GM12878 (cell line): Measurements from ENCODE around the gene PPP3CA. TPM values are rescaled to one million over a fixed set of nuclear protein-coding genes. Genes with fewer than 3 reads are reported as not detected.

Experiments
- ATAC-seq: fragments of 200-7000 bp; cut with Tn5 transposase; 3 replicates; pipeline ENCODE4 v1.9.1; 2020; ENCODE audit warnings: mild to moderate bottlenecking, moderate library complexity
- BruUV-seq: library from RNA; stranded (reverse); fragments of 400-500 nt; replicated peaks from 2 replicates; lab custom pipeline; 2021; lab: Mats Ljungman, UMichigan
- CTCF ChIA-PET: fragments of 300-600 bp; sonication (Branson Sonifier 250); formaldehyde crosslinking; extraction: SDS; loops from one replicate; lab custom pipeline; 2021; ENCODE audit warnings: inconsistent platforms; lab: Yijun Ruan, JAX
- POLR2A ChIA-PET: fragments of 350-600 bp; formaldehyde crosslinking; extraction: SDS; loops from one replicate; lab custom pipeline; 2021; ENCODE audit warnings: inconsistent platforms; lab: Charles Lee
- RAD21 ChIA-PET: fragments of 300-600 bp; sonication (Branson Sonifier 250); formaldehyde crosslinking; loops from one replicate; lab custom pipeline; 2023; ENCODE audit warnings: antibody characterized with exemption; ENCODE audit not compliant: unreplicated experiment; lab: Charles Lee
- SMC1A ChIA-PET: fragments of 300-600 bp; sonication (Branson Sonifier 250); formaldehyde crosslinking; loops from one replicate; lab custom pipeline; 2023; ENCODE audit not compliant: unreplicated experiment, uncharacterized antibody; lab: Charles Lee
- DNase-seq: peaks from one replicate; pipeline ENCODE4 v3.0.0-alpha.2; 2011; ENCODE audit warnings: low read depth, low spot score
- FAIRE-seq: peaks from 3 replicates; lab custom pipeline; 2011; peaks lifted over from hg19 to GRCh38; lab: Jason Lieb, UNC
- H2AFZ ChIP-seq: 2 replicates; pipeline ENCODE4 v1.6.0; 2011; ENCODE audit warnings: low read depth, low read length, control low read depth; ENCODE audit not compliant: control insufficient read depth
- H3K27ac ChIP-seq: 2 replicates; pipeline ENCODE4 v1.5.1; 2011; ENCODE audit warnings: control low read depth; ENCODE audit not compliant: control insufficient read depth, insufficient read depth
- H3K27me3 ChIP-seq, 2 experiments: replicated peaks in 1 of 2; 2 replicates each; pipeline versions ENCODE4 v1.6.0 to v1.6.1; 2011; ENCODE audit warnings: low read length in 1 of 2; ENCODE audit not compliant: control insufficient read depth in 2 of 2, insufficient read depth in 2 of 2
- H3K36me3 ChIP-seq, 2 experiments: 2 replicates each; pipeline ENCODE4 v1.5.1; 2011; ENCODE audit warnings: low read length in 1 of 2; ENCODE audit not compliant: control insufficient read depth in 2 of 2, insufficient read depth in 2 of 2
- H3K4me1 ChIP-seq: 2 replicates; pipeline ENCODE4 v1.6.1; 2011; ENCODE audit warnings: mild to moderate bottlenecking, low read length, moderate library complexity, mixed read lengths; ENCODE audit not compliant: control insufficient read depth, insufficient read depth
- H3K4me2 ChIP-seq: 2 replicates; pipeline ENCODE4 v1.6.0; 2011; ENCODE audit warnings: control low read depth; ENCODE audit not compliant: control insufficient read depth, insufficient read depth
- H3K4me3 ChIP-seq: fragments of 200-600 bp; sonication (generic); 2 replicates; pipeline ENCODE4 v1.5.1; 2016
- H3K79me2 ChIP-seq: 2 replicates; pipeline ENCODE4 v1.6.0; 2011; ENCODE audit warnings: low read length; ENCODE audit not compliant: control insufficient read depth, insufficient read depth
- H3K9ac ChIP-seq: 2 replicates; pipeline ENCODE4 v1.8.0; 2011; ENCODE audit warnings: low read length, control low read depth, mixed read lengths; ENCODE audit not compliant: control insufficient read depth, insufficient read depth
- H3K9me3 ChIP-seq: replicated peaks from 3 replicates; pipeline ENCODE4 v1.5.1; 2011; ENCODE audit warnings: mild to moderate bottlenecking, low read length; ENCODE audit not compliant: control insufficient read depth, insufficient read depth
- H4K20me1 ChIP-seq: 2 replicates; pipeline ENCODE4 v1.6.0; 2011; ENCODE audit not compliant: control insufficient read depth, insufficient read depth
- ATF2 ChIP-seq: IDR thresholded peaks from 2 replicates; pipeline ENCODE4 v1.6.1; 2012; ENCODE audit warnings: low read length, inconsistent platforms
- BCL11A ChIP-seq: IDR thresholded peaks from 2 replicates; pipeline ENCODE4 v1.6.1; 2011; ENCODE audit warnings: low read depth, low read length
- BCL3 ChIP-seq: IDR thresholded peaks from 2 replicates; pipeline ENCODE4 v1.6.1; 2011; ENCODE audit warnings: borderline replicate concordance, low read depth, mild to moderate bottlenecking, moderate library complexity, low read length; ENCODE audit not compliant: insufficient read depth, poor library complexity, severe bottlenecking
- DPF2 ChIP-seq: fragments of 450-650 bp; IDR thresholded peaks from 2 replicates; pipeline ENCODE4 v1.6.1; 2017; ENCODE audit warnings: mild to moderate bottlenecking
- FOXK2 ChIP-seq: fragments of 450-650 bp; IDR thresholded peaks from 2 replicates; pipeline ENCODE4 v1.6.1; 2017; ENCODE audit warnings: mild to moderate bottlenecking, moderate library complexity
- GATAD2B ChIP-seq: fragments of 450-650 bp; conservative IDR thresholded peaks from 2 replicates; pipeline ENCODE4 v1.6.1; 2017; ENCODE audit warnings: low read depth, mild to moderate bottlenecking, moderate library complexity
- IKZF1 ChIP-seq: fragments of 450-650 bp; conservative IDR thresholded peaks from 2 replicates; pipeline ENCODE4 v1.6.1; 2017; ENCODE audit warnings: antibody characterized with exemption, mild to moderate bottlenecking
- IKZF2 ChIP-seq, 2 experiments: fragments of 450-650 bp; IDR thresholded peaks; 2 replicates each; pipeline ENCODE4 v1.6.1; 2017; ENCODE audit warnings: mild to moderate bottlenecking in 2 of 2, moderate library complexity in 2 of 2
- JUND ChIP-seq: IDR thresholded peaks from 2 replicates; pipeline ENCODE4 v1.6.1; 2012; ENCODE audit warnings: low read depth, mild to moderate bottlenecking, low read length, improper control_type of control experiment, moderate library complexity
- MEF2A ChIP-seq: IDR thresholded peaks from 2 replicates; pipeline ENCODE4 v1.6.1; 2011; ENCODE audit warnings: low read depth, mild to moderate bottlenecking, low read length, moderate library complexity; ENCODE audit not compliant: insufficient read depth
- MTA2 ChIP-seq: fragments of 450-650 bp; IDR thresholded peaks from 2 replicates; pipeline ENCODE4 v1.6.1; 2016; ENCODE audit warnings: low read depth, mild to moderate bottlenecking, moderate library complexity
- NFIC ChIP-seq: IDR thresholded peaks from 2 replicates; pipeline ENCODE4 v1.6.1; 2012; ENCODE audit warnings: low read depth, mild to moderate bottlenecking, inconsistent platforms, low read length, moderate library complexity
- RB1 ChIP-seq: fragments of 450-650 bp; formaldehyde crosslinking; IDR thresholded peaks from 2 replicates; pipeline ENCODE4 v1.6.1; 2017; ENCODE audit warnings: mild to moderate bottlenecking, borderline replicate concordance
- RELB ChIP-seq: fragments of 450-650 bp; IDR thresholded peaks from 2 replicates; pipeline ENCODE4 v1.6.1; 2017; ENCODE audit warnings: low read depth, mild to moderate bottlenecking, moderate library complexity
- RUNX3 ChIP-seq: IDR thresholded peaks from 2 replicates; pipeline ENCODE4 v1.6.1; 2012; ENCODE audit warnings: low read length, inconsistent platforms
- STAT3 ChIP-seq: IDR thresholded peaks from 2 replicates; pipeline ENCODE4 v1.6.1; 2011; ENCODE audit warnings: low read depth, low read length, improper control_type of control experiment
- WRNIP1 ChIP-seq: IDR thresholded peaks from 2 replicates; pipeline ENCODE4 v1.6.1; 2011; ENCODE audit warnings: low read depth, low read length, improper control_type of control experiment, borderline replicate concordance
- ZNF274 ChIP-seq: IDR thresholded peaks from one replicate; pipeline ENCODE4 v1.8.0; 2011; ENCODE audit not compliant: insufficient read length, insufficient read depth
- ZNF384 ChIP-seq: IDR thresholded peaks from 2 replicates; pipeline ENCODE4 v1.6.1; 2012; ENCODE audit warnings: low read depth, mild to moderate bottlenecking, low read length, improper control_type of control experiment, borderline replicate concordance
- ZZZ3 ChIP-seq: IDR thresholded peaks from 2 replicates; pipeline ENCODE4 v1.6.1; 2011; ENCODE audit warnings: low read depth; ENCODE audit not compliant: control insufficient read depth, insufficient read length
- WGBS: methylation state at CpG from one replicate; pipeline ENCODE4 v1.1.6; 2016; ENCODE audit warnings: low lambda C conversion rate; ENCODE audit not compliant: insufficient replicate concordance, insufficient coverage; ENCODE audit errors: missing lambda C conversion rate; 5-methylcytosine and 5-hydroxymethylcytosine counted together
- in situ Hi-C: fragments of 300-500 bp; cut with MboI; formaldehyde crosslinking; loops from 9 replicates; pipeline ENCODE4 v1.14.3; 2018; ENCODE audit warnings: mixed read lengths
- intact Hi-C: fragments of 100-400 bp; cut with micrococcal nuclease; formaldehyde crosslinking; loops from one replicate; pipeline ENCODE4 v1.14.2; 2022; ENCODE audit not compliant: unreplicated experiment
- polyA plus RNA-seq, 11 experiments: library from polyadenylated mRNA; depleted of rRNA in 4 of 11; unstranded in 6 of 11; stranded (reverse) in 5 of 11; fragments of >200 nt; fragmentation: Nextera tagmentation in 4 of 11; fragmentation: Illumina TruSeq in 1 of 11; extraction: Ambion mirVana in 4 of 11; extraction: Trizol in 1 of 11; gene quantifications; 1 replicate in 1 of 11; 2 replicates in 10 of 11; pipeline versions ENCODE4 v1.2.1 to v1.2.3, GENCODE V29; 2011 to 2016; ENCODE audit warnings: inconsistent platforms in 2 of 11, missing spikeins in 2 of 11, low read depth in 1 of 11
- total RNA-seq, 4 experiments: library from RNA; depleted of rRNA in 3 of 4; stranded (reverse); fragments of >200 nt in 3 of 4; fragmentation: Illumina TruSeq in 1 of 4; extraction: Trizol in 1 of 4; gene quantifications; 2 replicates each; pipeline versions ENCODE4 v1.2.1 to v1.2.3, GENCODE V29; 2013 to 2021

Gene PPP3CA
- total and polyA plus RNA-seq, 10 of the 15 experiments (the other 5 are each of a cell fraction or from before 2014, with no cell fraction given): 0.33 to 9.0 (median 1.0) TPM

GRCh38 chr4:101141230-101141629 lies 206.1 kb downstream of the PPP3CA start:
- ATAC-seq (peak; percentile 59), DNase-seq (peak; percentile 35), FAIRE-seq (no peak)
- CTCF ChIA-PET: interaction anchor here (1.2 kb wide), 1 partner anchor 10 kb away, joined by 3 read pairs; no protein-coding TSS in a partner anchor
- H3K36me3 ChIP-seq: no peaks in the 10 kb centered on the region
- H3K79me2 ChIP-seq: no peaks in the 10 kb centered on the region
- in situ Hi-C loops: no loop called here
- H3K9ac ChIP-seq: no peak overlapping the region
- peak overlapping the region; percentile 44; the same call in 1 of the 2 replicates for H3K4me2 ChIP-seq
- H3K4me1 ChIP-seq: peaks cover 20% of the 10 kb centered on the region
- H4K20me1 ChIP-seq: no peaks in the 10 kb centered on the region
- H3K4me3 ChIP-seq: no peak overlapping the region
- TF ChIP-seq IKZF2 (IDR thresholded peaks at IDR 0.05): peak; percentile 52 to 63; a peak in 2 of 4 replicates
- no peak for TF ChIP-seq JUND
- no peak for TF ChIP-seq STAT3
- TF ChIP-seq ZZZ3: no peak
- TF ChIP-seq DPF2: 0 out of 2 replicates have a peak, but pooled peaks have one; percentile 35
- 0 out of 2 replicates have a peak, but pooled peaks have one; percentile 37 for TF ChIP-seq MEF2A
- TF ChIP-seq BCL3: no peak
- peak; percentile 35; the same call in 1 of the 2 replicates for TF ChIP-seq NFIC
- peak; percentile 67 for TF ChIP-seq IKZF1
- no peak for TF ChIP-seq GATAD2B
- no peak for TF ChIP-seq WRNIP1
- no peak for TF ChIP-seq ZNF384
- TF ChIP-seq RUNX3: peak; percentile 84
- peak; percentile 64 for TF ChIP-seq MTA2
- 0 out of 2 replicates have a peak, but pooled peaks have one; percentile 31 for TF ChIP-seq ATF2
- no peak for TF ChIP-seq RB1
- 0 out of 2 replicates have a peak, but pooled peaks have one; percentile 12 for TF ChIP-seq RELB
- peak; percentile 70 for TF ChIP-seq BCL11A
- no peak for TF ChIP-seq FOXK2
- TF ChIP-seq ZNF274: no peak
- intact Hi-C loops: loop anchor here (10.0 kb wide), 1 partner anchor 316 kb away; no protein-coding TSS in a partner anchor
- no peaks in the 10 kb centered on the region for H3K27me3 ChIP-seq
- H2AFZ ChIP-seq: peak overlapping the region; percentile 14; the same call in 1 of the 2 replicates
- RAD21 ChIA-PET: interaction anchor here (0.8 to 1.0 kb wide), 2 partner anchors 38 to 318 kb away, joined by 3 read pairs; no protein-coding TSS in a partner anchor
- WGBS: 47% methylated on average over 5 of the region's 5 CpGs
- POLR2A ChIA-PET: no interaction called here
- no TSS peak for BruUV-seq
- no peaks in the 10 kb centered on the region for H3K9me3 ChIP-seq
- SMC1A ChIA-PET: interaction anchor here (1.1 kb wide), 1 partner anchor 9 kb away, joined by 4 read pairs; no protein-coding TSS in a partner anchor
- H3K27ac ChIP-seq: no peak overlapping the region
